Measurements from ENCODE around the gene LRRC36.

Gene LRRC36

DNA sequence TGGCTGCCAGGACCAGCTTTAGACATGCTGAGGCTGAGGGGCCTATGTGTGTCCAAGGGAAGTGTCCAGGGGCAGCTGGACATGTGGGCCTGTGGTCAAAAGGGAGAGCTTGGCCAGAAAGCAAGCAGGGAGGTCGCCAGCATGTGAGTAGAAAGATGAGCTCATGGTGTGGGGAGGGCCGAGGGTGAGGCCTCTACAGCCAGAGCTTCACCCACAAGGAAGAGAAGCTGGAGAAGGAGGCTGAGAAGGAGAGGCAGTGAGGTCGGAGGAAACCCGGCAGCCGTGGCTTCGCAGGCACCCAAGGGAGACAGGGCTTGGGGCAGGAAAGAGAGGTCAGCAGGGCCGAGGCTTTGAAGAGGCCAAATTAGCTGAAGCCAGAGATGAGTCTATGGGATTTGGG is 100.3 kb downstream of the LRRC36 start:
- no peak for DNase-seq (ENCODE audit: low read depth)

DNA sequence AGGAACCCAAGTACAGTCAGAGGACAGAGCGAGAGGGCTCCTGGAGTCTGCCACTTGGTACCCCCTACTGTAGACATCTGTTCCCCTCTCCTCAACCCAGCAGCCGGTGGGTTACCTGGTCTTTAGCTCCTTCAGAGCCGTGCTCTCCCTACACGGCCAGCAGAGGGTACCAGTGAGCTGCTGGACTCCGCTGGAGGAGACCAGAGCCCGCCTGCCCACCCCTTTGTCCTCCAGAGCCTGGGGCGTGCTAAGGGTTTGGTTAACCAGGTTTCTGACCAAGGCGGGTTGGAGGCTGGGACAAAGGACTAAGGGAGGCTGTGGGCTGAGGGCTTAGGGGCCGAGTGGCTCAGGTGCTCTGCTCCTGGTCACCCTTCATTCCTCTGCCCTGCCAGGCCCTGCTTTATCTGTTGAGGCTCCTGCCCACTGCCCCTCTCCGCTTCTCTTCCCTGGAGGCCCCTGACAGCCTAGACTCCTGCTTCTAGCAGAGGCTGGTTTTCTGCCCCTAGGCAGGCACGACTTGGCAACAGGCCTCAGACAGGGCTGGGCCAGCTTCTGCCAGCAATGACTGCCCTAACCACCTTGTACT is 101.6 kb downstream of the LRRC36 start:
- peak; percentile 41 for DNase-seq (ENCODE audit: low read depth)

DNA sequence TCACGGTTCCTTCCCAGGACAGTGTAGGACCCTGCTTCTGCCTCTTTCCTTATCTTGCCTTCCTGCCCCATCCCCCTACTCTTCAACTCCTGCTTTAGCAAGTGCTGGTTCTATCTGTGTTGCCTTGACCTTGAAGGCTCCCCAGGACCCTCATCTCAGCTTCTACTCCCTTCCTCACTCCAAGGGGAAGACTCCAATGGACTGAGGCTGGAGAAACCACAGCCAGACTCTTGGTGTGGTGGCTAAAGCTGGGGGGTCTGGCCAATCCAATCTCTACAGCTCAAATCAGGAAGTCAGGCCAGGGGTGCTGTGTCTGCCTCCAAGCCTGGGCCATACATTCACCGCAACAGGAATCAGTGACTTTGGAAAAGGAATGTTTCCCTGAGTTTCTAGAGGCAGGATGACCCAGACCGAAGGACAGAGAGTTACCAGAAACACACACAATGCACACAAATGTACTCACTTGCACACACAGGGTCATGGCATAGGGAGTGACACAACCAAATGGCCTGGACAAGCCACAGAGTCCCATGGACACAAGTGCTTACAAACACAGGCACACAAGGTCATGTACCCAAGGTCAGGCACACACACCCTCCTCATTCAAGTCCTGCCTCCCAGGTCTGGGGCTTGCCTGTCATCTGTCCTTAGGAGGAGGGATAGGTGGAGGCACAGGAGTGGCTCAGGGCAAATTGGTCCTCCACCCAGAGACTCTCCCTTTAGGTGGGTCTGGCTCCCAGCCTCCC is 102.6 kb downstream of the LRRC36 start:
- DNase-seq (ENCODE audit: low read depth): no peak

DNA sequence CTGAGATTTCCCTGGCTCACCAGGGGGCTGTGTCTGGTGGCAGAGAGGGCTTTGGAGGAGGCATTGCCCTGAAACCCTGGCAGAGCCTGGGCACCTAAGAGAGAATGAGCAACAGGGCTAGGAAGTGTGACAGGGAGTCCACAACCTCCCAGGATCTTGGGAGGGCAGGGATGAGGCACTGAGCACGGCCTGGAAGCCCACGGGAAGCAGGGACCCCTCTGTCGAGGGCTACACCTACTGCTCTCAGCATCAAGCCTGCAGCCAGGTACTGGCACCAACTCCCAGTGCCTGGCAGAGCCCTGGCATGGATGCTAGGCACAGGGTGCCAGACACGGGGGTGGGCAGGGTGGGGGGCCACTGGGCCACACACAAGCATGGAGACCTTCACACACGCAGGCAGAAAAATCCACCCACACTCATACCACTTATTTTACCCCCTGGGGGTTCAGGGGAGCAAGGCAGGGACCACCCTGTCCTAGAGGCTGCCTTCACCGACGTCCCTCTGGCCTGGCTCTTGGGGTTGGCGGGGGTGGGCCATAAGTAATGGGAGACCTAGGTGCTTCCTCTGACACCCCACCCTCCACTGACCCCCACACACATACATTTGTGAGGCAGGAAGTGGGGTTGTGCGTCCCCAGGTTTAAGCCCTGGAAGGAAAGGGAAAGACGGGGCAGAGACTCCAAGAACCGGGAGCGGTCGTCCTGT is 103.3 kb downstream of the LRRC36 start:
- DNase-seq (ENCODE audit: low read depth): no peak

DNA sequence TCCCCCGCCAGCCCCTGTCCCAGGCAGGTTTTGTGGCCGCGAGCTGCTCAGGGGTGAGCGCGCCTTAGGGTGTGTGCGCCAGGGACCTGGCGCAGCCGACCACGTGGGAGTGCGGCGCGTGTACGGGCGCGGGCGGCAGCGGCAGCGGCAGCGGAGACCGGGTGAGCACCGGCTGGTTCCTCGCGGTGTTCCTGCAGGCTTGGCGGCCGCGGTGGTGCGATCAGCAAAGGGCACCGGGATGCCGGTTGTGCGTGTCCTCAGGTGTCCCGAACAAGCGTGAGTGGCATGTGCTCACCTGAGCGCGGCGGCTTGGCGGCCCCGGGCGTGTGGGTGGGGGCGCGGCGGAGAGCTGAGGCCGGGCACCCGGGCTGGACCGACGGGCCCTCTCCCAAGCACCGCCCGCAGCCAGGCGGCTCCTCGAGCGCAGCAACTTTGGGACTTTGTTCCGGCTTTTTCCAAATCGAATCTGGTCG is 103.9 kb downstream of the LRRC36 start:
- DNase-seq (ENCODE audit: low read depth): no peak

DNA sequence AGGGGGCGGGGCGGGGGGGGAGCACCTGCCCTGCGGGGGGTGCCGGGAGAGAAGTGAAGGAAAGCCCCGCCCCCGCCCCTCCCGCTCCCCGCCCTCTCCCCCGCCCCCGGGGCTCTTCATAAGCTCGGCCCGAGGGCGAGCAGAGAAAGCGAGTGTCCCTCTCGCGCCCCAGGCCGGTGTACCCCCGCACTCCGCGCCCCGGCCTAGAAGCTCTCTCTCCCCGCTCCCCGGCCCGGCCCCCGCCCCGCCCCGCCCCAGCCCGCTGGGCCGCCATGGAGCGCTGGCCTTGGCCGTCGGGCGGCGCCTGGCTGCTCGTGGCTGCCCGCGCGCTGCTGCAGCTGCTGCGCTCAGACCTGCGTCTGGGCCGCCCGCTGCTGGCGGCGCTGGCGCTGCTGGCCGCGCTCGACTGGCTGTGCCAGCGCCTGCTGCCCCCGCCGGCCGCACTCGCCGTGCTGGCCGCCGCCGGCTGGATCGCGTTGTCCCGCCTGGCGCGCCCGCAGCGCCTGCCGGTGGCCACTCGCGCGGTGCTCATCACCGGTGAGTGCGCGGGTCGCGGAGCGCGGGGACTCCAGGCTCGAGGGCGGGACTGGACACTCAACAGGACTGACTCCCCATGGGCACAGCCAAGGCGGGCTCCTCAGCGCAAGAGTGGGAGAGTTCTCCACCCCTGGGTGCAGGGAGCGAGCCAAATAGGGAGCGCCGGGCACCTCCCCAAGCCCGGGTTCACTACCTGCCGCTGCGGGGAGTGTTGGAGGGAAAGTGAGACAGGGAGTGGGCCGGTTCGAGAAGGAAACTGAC is 104.6 kb downstream of the LRRC36 start, which contains the start of gene HSD11B2:
HSD11B2 (plus strand) TSS at position 145 of the 798 bp plus-strand sequence; CDS start at position 273, 128 bp downstream.
- DNase-seq (ENCODE audit: low read depth): no peak

DNA sequence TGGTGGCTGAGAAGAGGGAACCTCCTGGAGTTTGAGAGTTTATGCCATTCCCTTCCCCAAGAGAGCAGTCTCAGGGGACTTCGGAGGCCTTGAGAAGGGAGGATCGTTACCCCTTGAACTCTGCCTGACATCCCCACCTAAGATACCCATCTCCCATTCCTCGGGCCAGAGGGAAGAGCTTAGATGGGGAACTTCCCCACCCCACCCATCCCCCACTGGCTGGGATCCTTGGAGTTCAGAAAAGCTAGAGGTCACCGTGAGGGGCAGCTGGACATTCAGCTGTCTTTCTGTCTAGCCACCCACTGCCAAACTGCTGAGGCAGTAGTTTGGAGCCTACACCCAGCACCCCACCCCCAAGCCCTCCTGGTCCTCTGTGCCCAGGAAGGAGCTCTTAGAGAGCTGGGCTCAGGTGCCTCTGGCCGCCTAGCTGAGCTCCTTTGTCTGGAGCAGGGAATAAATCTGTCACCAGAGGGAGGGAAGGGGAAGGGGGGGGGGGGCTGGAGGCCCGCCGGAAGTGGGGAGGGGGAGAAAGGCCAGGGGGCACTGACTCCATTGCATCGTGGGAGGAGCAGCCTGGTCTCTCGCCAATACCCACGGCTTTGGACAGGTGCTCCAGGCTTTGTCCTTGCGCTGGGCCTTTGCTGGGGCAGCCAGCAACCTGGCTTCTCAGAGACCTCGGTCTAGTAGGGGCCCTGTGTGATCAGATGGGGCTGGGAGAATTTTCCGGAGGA is 105.3 kb downstream of the LRRC36 start:
- DNase-seq (ENCODE audit: low read depth): no peak

DNA sequence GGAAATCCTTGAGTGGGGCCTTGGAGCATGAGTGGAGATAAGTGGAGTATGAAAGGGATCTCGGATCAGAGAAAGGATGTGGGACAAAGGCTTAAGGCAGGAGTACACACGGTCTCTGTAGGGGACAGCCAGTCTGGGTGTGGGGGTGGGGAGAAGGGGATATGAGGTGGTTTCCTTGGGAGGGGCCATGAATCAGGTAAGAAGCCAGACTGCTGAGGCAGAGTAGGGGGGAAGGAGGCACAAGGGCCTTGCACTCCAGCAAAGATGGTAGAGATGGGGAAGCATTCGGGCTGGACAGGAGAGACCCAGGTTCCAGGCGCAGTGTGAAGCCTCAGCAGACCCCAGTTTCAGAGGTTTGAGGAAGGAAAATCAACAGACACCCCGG is 105.9 kb downstream of the LRRC36 start:
- no peak for DNase-seq (ENCODE audit: low read depth)

DNA sequence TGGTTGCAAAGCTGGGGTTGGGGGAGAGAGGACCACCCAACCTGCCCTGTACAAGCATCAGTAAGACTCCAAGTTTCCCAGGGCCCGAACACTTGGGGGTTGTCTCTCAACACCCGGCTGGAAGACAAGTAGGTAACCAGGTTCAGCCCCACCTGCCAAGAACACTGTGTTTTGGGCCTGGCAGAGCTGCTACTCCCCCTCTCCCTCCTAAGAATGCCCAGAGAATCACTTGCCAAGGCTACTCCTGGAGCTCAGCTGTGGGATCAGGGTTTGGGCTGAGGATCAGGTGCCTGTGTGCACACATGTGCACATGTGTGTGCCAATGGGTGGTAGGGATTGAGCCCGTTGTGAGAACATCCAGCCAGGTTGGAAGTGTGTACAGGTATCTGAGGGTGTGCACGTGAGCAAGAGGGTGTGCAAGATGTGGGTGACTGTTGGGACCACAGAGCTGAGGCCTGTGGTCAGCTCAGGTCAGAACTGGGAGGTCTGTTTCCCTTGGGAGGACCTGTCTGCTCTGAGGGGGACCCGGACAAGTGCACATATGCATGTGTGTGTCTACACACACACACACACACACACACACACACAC is 106.6 kb downstream of the LRRC36 start:
- DNase-seq (ENCODE audit: low read depth): no peak

Data from activated T-cell treated with anti-CD3 and anti-CD28 coated beads for 1 hour (primary cell).